NCI-H345 treated with DMSO at 0.1 percent for 48 hours (cell line): ENCODE results near the gene RHBDD3.

Experiments
- DNase-seq: peaks from one replicate; lab custom pipeline; 2025; ENCODE audit not compliant: unreplicated experiment; lab: John Stamatoyannopoulos, UW

RHBDD3 gene

GRCh38 chr22:29267858-29268510 lies at the start of gene RHBDD3, which contains the start of gene EWSR1:
TSS of gene RHBDD3 (minus strand) at chr22:29267981. CDS start at chr22:29265626, 2,355 bp downstream.
TSS of gene EWSR1 (plus strand) at chr22:29268268. CDS start at chr22:29268337, 69 bp downstream.
- DNase-seq = peak; percentile 74

- DNase-seq = no peak
These were observed 48.5 kb upstream of the RHBDD3 start for GRCh38 chr22:29316141-29316828.

GRCh38 chr22:29315286-29316140 lies 47.7 kb upstream of the RHBDD3 start, which contains the start of gene RASL10A:
TSS of gene RASL10A (minus strand) at chr22:29315697. CDS start at chr22:29315246, 451 bp downstream.
- DNase-seq = no peak

- DNase-seq = no peak
These were observed 46.9 kb upstream of the RHBDD3 start for GRCh38 chr22:29314537-29315285.

- no peak for DNase-seq
These were observed 46.0 kb upstream of the RHBDD3 start for GRCh38 chr22:29313576-29314466.

GRCh38 chr22:29313126-29313575 lies 45.4 kb upstream of the RHBDD3 start:
- no peak for DNase-seq

GRCh38 chr22:29312218-29313125 lies 44.7 kb upstream of the RHBDD3 start:
- no peak for DNase-seq

- DNase-seq = no peak
These were observed 43.9 kb upstream of the RHBDD3 start for GRCh38 chr22:29311464-29312217.

- no peak for DNase-seq
These were observed 43.1 kb upstream of the RHBDD3 start for GRCh38 chr22:29310863-29311339.

- no peak for DNase-seq
These were observed 42.5 kb upstream of the RHBDD3 start for GRCh38 chr22:29310065-29310862.

- no peak for DNase-seq
These were observed 41.7 kb upstream of the RHBDD3 start for GRCh38 chr22:29309332-29310064.

- DNase-seq = no peak
These were observed 41.0 kb upstream of the RHBDD3 start for GRCh38 chr22:29308791-29309262.

- DNase-seq = no peak
These were observed 40.5 kb upstream of the RHBDD3 start for GRCh38 chr22:29308148-29308790.

GRCh38 chr22:29307596-29308147 lies 39.9 kb upstream of the RHBDD3 start:
- no peak for DNase-seq

GRCh38 chr22:29306835-29307595 lies 39.2 kb upstream of the RHBDD3 start:
- peak; percentile 23 for DNase-seq
